ENCODE data around the gene FMO5. TPM values are rescaled to one million over a fixed set of nuclear protein-coding genes. Genes with fewer than 3 reads are reported as not detected.
A peak's percentile ranks its signal among the peaks of the same experiment; 100 is the strongest.

Gene FMO5
- total and polyA plus RNA-seq, 2 of the 13 experiments (the other 11 are each of a cell fraction or from before 2014, with no cell fraction given) = 48.2 to 149 TPM

DNA sequence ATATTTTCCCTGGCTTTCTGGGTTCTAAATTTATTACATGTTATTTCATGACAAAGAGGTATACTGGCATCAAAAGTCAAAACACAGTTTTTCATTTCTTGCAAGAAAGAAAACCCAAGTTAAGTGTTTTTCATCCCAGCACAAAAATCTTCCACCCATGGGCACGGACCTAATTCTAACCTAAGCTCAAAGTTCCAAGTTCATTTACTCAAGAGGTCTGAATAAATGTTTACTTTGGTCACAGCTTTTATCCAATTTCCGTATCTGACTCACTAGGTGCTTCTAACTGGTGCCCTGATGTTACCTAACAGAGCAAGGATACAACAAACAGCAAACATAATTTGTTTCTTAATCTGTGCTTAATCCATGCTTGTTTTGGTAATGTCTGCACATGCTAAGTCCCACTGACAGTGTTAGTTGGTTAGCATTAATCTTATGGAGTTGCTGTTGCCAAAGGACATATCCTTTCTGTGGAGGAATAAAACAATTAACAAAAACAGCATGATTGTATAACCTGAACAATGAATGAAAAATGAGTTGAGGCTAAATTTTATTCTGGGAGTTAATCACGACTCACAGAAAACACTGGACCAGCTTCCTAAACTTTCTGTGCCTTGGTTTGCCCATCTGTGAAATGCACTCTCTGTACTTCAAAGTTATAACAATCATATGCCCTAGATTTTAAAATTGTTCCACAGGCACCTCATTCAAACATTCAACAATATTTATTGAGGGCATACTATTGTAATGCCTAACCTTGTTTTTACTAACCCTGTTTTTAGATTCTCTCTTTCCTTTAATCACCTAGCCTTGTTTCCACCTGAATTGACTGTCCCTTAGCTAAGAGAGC is 13.1 kb upstream of the FMO5 start (continued):
- TF ChIP-seq, protein P1, sequence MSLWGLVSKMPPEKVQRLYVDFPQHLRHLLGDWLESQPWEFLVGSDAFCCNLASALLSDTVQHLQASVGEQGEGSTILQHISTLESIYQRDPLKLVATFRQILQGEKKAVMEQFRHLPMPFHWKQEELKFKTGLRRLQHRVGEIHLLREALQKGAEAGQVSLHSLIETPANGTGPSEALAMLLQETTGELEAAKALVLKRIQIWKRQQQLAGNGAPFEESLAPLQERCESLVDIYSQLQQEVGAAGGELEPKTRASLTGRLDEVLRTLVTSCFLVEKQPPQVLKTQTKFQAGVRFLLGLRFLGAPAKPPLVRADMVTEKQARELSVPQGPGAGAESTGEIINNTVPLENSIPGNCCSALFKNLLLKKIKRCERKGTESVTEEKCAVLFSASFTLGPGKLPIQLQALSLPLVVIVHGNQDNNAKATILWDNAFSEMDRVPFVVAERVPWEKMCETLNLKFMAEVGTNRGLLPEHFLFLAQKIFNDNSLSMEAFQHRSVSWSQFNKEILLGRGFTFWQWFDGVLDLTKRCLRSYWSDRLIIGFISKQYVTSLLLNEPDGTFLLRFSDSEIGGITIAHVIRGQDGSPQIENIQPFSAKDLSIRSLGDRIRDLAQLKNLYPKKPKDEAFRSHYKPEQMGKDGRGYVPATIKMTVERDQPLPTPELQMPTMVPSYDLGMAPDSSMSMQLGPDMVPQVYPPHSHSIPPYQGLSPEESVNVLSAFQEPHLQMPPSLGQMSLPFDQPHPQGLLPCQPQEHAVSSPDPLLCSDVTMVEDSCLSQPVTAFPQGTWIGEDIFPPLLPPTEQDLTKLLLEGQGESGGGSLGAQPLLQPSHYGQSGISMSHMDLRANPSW (CRISPR knock-in tag; IDR thresholded peaks at IDR 0.05; ENCODE audit: borderline replicate concordance) = no peak
- TF ChIP-seq MEIS1 (CRISPR knock-in tag; IDR thresholded peaks at IDR 0.05; ENCODE audit: borderline replicate concordance) (no peak), NCOR1 (IDR thresholded peaks at IDR 0.05; ENCODE audit: borderline replicate concordance, low read length) (peak; percentile 98), ARHGAP35 (CRISPR knock-in tag; IDR thresholded peaks at IDR 0.05; ENCODE audit: borderline replicate concordance) (no peak), REXO4 (CRISPR knock-in tag; IDR thresholded peaks at IDR 0.05; ENCODE audit: borderline replicate concordance) (no peak), IRX3 (CRISPR knock-in tag; IDR thresholded peaks at IDR 0.05; ENCODE audit: borderline replicate concordance, low read depth) (no peak), MBNL3 (CRISPR knock-in tag; conservative IDR thresholded peaks at IDR 0.05) (no peak), NR3C1 (CRISPR knock-in tag; IDR thresholded peaks at IDR 0.05) (no peak), HNF4G (IDR thresholded peaks at IDR 0.05; ENCODE audit: borderline replicate concordance, low read depth, low read length) (peak; percentile 94), HNF4G (CRISPR knock-in tag; IDR thresholded peaks at IDR 0.05; ENCODE audit: borderline replicate concordance, low read depth) (peak; percentile 72; the same call in 1 of the 2 replicates), ZNF317 (CRISPR knock-in tag; IDR thresholded peaks at IDR 0.05) (peak; percentile 69; the same call in 1 of the 2 replicates), NFE2 (CRISPR knock-in tag; IDR thresholded peaks at IDR 0.05) (no peak), NKX3-1 (CRISPR knock-in tag; IDR thresholded peaks at IDR 0.05) (no peak)
- TF ChIP-seq, protein P2, sequence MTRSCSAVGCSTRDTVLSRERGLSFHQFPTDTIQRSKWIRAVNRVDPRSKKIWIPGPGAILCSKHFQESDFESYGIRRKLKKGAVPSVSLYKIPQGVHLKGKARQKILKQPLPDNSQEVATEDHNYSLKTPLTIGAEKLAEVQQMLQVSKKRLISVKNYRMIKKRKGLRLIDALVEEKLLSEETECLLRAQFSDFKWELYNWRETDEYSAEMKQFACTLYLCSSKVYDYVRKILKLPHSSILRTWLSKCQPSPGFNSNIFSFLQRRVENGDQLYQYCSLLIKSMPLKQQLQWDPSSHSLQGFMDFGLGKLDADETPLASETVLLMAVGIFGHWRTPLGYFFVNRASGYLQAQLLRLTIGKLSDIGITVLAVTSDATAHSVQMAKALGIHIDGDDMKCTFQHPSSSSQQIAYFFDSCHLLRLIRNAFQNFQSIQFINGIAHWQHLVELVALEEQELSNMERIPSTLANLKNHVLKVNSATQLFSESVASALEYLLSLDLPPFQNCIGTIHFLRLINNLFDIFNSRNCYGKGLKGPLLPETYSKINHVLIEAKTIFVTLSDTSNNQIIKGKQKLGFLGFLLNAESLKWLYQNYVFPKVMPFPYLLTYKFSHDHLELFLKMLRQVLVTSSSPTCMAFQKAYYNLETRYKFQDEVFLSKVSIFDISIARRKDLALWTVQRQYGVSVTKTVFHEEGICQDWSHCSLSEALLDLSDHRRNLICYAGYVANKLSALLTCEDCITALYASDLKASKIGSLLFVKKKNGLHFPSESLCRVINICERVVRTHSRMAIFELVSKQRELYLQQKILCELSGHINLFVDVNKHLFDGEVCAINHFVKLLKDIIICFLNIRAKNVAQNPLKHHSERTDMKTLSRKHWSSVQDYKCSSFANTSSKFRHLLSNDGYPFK (CRISPR knock-in tag; IDR thresholded peaks at IDR 0.05; ENCODE audit: borderline replicate concordance) = no peak
- TF ChIP-seq, protein P3, sequence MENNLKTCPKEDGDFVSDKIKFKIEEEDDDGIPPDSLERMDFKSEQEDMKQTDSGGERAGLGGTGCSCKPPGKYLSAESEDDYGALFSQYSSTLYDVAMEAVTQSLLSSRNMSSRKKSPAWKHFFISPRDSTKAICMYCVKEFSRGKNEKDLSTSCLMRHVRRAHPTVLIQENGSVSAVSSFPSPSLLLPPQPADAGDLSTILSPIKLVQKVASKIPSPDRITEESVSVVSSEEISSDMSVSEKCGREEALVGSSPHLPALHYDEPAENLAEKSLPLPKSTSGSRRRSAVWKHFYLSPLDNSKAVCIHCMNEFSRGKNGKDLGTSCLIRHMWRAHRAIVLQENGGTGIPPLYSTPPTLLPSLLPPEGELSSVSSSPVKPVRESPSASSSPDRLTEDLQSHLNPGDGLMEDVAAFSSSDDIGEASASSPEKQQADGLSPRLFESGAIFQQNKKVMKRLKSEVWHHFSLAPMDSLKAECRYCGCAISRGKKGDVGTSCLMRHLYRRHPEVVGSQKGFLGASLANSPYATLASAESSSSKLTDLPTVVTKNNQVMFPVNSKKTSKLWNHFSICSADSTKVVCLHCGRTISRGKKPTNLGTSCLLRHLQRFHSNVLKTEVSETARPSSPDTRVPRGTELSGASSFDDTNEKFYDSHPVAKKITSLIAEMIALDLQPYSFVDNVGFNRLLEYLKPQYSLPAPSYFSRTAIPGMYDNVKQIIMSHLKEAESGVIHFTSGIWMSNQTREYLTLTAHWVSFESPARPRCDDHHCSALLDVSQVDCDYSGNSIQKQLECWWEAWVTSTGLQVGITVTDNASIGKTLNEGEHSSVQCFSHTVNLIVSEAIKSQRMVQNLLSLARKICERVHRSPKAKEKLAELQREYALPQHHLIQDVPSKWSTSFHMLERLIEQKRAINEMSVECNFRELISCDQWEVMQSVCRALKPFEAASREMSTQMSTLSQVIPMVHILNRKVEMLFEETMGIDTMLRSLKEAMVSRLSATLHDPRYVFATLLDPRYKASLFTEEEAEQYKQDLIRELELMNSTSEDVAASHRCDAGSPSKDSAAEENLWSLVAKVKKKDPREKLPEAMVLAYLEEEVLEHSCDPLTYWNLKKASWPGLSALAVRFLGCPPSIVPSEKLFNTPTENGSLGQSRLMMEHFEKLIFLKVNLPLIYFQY (CRISPR knock-in tag; IDR thresholded peaks at IDR 0.05; ENCODE audit: borderline replicate concordance) = no peak
- TF ChIP-seq, protein P4, sequence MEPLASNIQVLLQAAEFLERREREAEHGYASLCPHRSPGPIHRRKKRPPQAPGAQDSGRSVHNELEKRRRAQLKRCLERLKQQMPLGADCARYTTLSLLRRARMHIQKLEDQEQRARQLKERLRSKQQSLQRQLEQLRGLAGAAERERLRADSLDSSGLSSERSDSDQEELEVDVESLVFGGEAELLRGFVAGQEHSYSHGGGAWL (CRISPR knock-in tag; IDR thresholded peaks at IDR 0.05) = no peak

Data from HepG2 (cell line).